Lung (tissue), 12 donors: ENCODE measurements around the gene DCLK2. TPM values are rescaled to one million over a fixed set of nuclear protein-coding genes. Genes with fewer than 3 reads are reported as not detected.

Source experiments
- ATAC-seq: fragments of 200-7000 bp; cut with Tn5 transposase; one replicate; pipeline ENCODE4 v1.9.1; 2020; ENCODE audit warnings: moderate number of reproducible peaks; ENCODE audit not compliant: insufficient read depth, low FRiP score
- DNase-seq, 3 donors: peaks; one replicate each; pipeline ENCODE4 v3.0.0-alpha.2; 2013 to 2017
- H3K27ac ChIP-seq, 2 donors: one replicate each; pipeline ENCODE4 v1.5.1; 2013; ENCODE audit warnings: mild to moderate bottlenecking in 2 of 2, moderate library complexity in 2 of 2, control low read depth in 1 of 2, inconsistent platforms in 1 of 2, low read depth in 1 of 2, low read length in 1 of 2
- H3K27me3 ChIP-seq, 3 donors: one replicate each; pipeline ENCODE4 v1.5.1; 2013; ENCODE audit warnings: low read length in 2 of 3; ENCODE audit not compliant: control insufficient read depth in 3 of 3, insufficient read depth in 3 of 3
- H3K36me3 ChIP-seq, 4 donors: one replicate each; pipeline ENCODE4 v1.5.1; 2013; ENCODE audit warnings: low read length in 4 of 4, mild to moderate bottlenecking in 1 of 4, moderate library complexity in 1 of 4; ENCODE audit not compliant: control insufficient read depth in 4 of 4, insufficient read depth in 4 of 4
- H3K4me1 ChIP-seq, 5 donors: one replicate each; pipeline ENCODE4 v1.5.1; 2013; ENCODE audit warnings: low read length in 5 of 5, mild to moderate bottlenecking in 2 of 5, moderate library complexity in 1 of 5; ENCODE audit not compliant: control insufficient read depth in 5 of 5, insufficient read depth in 5 of 5
- H3K4me3 ChIP-seq: one replicate; pipeline ENCODE4 v1.5.1; 2013; ENCODE audit warnings: mild to moderate bottlenecking, control low read depth, moderate library complexity
- H3K9ac ChIP-seq, 2 donors: one replicate each; pipeline ENCODE4 v1.5.1; 2013; ENCODE audit warnings: low read length in 2 of 2, control low read depth in 1 of 2; ENCODE audit not compliant: insufficient read depth in 1 of 2
- H3K9me3 ChIP-seq, 4 donors: one replicate each; pipeline ENCODE4 v1.5.1; 2013; ENCODE audit warnings: low read length in 3 of 4, mild to moderate bottlenecking in 1 of 4, moderate library complexity in 1 of 4; ENCODE audit not compliant: control insufficient read depth in 4 of 4, insufficient read depth in 3 of 4
- WGBS, 2 donors: extraction: QIAGEN DNeasy Blood & Tissue Kit; methylation state at CpG; one replicate each; pipeline ENCODE4 v1.1.7; 2013; 5-methylcytosine and 5-hydroxymethylcytosine counted together
- polyA plus RNA-seq, 2 donors: library from polyadenylated mRNA; stranded (reverse); fragments of 200-250 nt; gene quantifications; one replicate each; pipeline ENCODE4 v1.2.1, GENCODE V29; 2013
- total RNA-seq, 2 donors: library from RNA; depleted of rRNA in 1 of 2; stranded (reverse); fragments of >200 nt in 1 of 2; gene quantifications; one replicate each; pipeline ENCODE4 v1.2.1, GENCODE V29; 2014 to 2021
- TF ChIP-seq, protein P1 (sequence below): IDR thresholded peaks from 2 replicates; pipeline ENCODE4 v1.5.1; 2012; ENCODE audit warnings: mild to moderate bottlenecking; ENCODE audit errors: control extremely low read depth, extremely low read depth
- donor health status: control.
- donor health status: control.
- donor health status: Bipolar disorder and iron deficiency.
- donor health status: healthy.
- donor health status: DM: yes; HTN: yes; CAD: no.

Gene DCLK2
- total and polyA plus RNA-seq, 4 donors: 1.4 to 11.8 (median 2.7) TPM

DNA sequence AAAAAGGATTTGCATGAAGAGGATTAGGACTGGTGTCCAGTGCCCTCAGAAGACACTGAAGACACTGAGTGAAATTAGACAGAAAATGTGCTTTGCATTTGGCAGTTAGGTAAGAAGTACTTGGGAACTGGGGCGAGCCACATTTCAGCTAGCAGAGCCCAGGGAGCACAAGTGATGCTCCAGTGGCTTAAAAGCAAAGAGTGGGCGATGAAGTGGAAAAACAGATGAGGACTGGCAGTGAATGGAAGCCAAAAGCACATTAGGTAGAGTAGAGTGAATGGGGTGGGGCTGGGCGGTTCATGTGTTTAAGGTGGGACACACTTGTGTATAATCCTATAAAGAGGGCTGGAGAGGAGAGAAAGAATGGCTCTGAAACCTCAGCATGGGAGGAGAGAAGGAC lies 18.4 kb downstream of the DCLK2 start:
- WGBS, 2 donors: 88 to 96% methylated on average over 3 of the region's 3 CpGs
- ATAC-seq: no peak

DNA sequence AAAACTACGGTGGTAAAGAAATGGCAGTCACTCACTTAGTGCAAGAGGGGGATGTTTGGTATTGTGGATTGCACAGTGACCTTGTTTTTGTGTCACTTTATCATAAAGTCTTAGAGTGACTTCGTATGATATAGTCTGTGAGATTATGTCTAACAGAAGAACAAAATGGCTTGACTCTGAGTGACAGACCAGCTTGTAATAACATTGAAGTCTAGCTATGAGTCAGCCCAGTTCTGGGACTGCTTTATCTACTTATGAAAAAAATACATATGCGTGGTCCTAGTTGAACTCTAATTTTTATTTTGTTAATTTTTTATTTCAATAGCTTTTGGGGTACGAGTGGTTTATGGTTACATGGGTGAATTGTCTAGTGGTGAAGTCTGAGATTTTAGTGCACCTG lies 20.0 kb downstream of the DCLK2 start:
- Histone ChIP-seq H3K36me3 (no peaks in the 10 kb centered on the region), H3K9ac (no peak overlapping the region), H3K4me3 (no peak overlapping the region), H3K4me1 (peaks cover 0 to 14% (median 0%) of the 10 kb centered on the region in 5 donors), H3K27me3 (no peaks in the 10 kb centered on the region), H3K27ac (peak overlapping the region in 1 of 2 donors; percentile 9), H3K9me3 (no peaks in the 10 kb centered on the region)
- no peak for ATAC-seq
- TF ChIP-seq, protein P1, sequence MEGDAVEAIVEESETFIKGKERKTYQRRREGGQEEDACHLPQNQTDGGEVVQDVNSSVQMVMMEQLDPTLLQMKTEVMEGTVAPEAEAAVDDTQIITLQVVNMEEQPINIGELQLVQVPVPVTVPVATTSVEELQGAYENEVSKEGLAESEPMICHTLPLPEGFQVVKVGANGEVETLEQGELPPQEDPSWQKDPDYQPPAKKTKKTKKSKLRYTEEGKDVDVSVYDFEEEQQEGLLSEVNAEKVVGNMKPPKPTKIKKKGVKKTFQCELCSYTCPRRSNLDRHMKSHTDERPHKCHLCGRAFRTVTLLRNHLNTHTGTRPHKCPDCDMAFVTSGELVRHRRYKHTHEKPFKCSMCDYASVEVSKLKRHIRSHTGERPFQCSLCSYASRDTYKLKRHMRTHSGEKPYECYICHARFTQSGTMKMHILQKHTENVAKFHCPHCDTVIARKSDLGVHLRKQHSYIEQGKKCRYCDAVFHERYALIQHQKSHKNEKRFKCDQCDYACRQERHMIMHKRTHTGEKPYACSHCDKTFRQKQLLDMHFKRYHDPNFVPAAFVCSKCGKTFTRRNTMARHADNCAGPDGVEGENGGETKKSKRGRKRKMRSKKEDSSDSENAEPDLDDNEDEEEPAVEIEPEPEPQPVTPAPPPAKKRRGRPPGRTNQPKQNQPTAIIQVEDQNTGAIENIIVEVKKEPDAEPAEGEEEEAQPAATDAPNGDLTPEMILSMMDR: no peak
- 87 to 90% methylated on average over 4 of the region's 4 CpGs for WGBS, 2 donors
- DNase-seq: no peak

More for the DNA sequence above, 18.4 kb downstream of the DCLK2 start:
- no peaks in the 10 kb centered on the region for H3K9me3 ChIP-seq
- no peak overlapping the region for H3K4me3 ChIP-seq
- no peak overlapping the region for H3K9ac ChIP-seq
- peaks cover 0 to 14% (median 0%) of the 10 kb centered on the region in 5 donors for H3K4me1 ChIP-seq
- no peaks in the 10 kb centered on the region for H3K36me3 ChIP-seq
- DNase-seq: no peak
- TF ChIP-seq, protein P1: no peak
- no peak overlapping the region for H3K27ac ChIP-seq
- no peaks in the 10 kb centered on the region for H3K27me3 ChIP-seq

DNA sequence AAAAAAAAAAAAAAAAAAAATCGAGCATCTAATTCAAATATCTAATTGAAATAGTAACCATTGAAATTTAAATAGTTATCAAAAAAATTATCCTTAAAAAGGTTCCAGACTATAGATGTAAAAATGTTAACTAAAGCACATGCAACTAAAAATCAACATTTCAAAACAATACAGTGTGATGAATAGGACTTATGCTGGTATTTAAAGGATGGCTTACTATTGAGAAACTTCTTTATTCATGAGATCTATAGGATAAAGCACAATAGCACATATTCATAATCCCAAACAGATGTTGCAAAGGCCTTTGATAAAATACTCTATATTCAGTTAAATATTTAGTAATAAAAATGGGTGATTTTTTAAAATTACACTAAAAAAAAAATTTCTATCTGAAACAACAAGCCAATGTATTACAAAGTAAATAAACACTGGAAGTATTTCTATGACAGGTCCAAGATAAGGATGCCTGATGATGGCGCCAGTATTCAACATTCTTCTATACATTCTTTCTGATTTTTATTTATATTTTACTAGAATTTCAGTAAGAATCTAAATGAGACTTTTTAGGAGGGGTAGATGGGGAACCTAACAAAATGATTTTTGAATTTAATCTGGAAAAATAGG lies 26.3 kb downstream of the DCLK2 start:
- Histone ChIP-seq H3K9me3 (no peaks in the 10 kb centered on the region), H3K27me3 (no peaks in the 10 kb centered on the region), H3K9ac (no peak overlapping the region), H3K27ac (no peak overlapping the region), H3K36me3 (no peaks in the 10 kb centered on the region), H3K4me3 (no peak overlapping the region), H3K4me1 (no peaks in the 10 kb centered on the region)
- WGBS, 2 donors: 86 to 93% methylated on average over 2 of the region's 2 CpGs
- ATAC-seq (no peak), DNase-seq (no peak)
- TF ChIP-seq, protein P1: no peak

DNA sequence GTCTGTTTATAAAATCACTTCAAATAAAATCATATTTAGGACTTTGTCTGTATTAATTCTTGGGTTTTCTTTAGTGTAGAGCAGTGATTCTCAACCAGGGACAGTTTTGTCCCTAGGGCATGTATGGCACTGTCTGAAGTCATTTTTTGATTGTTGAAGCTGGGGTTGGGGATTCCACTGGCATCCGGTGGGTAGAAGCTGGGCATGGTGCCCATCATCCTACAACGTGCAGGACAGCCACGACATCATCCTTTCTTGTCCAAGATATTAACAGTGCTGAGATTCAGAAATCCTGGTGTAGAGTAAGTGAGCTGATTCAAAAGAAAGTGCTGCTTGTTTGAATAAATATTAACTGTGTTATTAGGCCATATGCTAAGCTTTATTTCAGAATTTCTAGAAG lies 28.6 kb downstream of the DCLK2 start:
- no peak overlapping the region for H3K4me3 ChIP-seq
- WGBS, 2 donors: 56 to 78% methylated on average over 3 of the region's 3 CpGs
- H3K36me3 ChIP-seq: no peaks in the 10 kb centered on the region
- DNase-seq (no peak), ATAC-seq (no peak)
- H3K9me3 ChIP-seq: peaks cover 0 to 3% (median 0%) of the 10 kb centered on the region in 4 donors
- H3K27ac ChIP-seq: no peak overlapping the region
- H3K27me3 ChIP-seq: no peaks in the 10 kb centered on the region
- H3K4me1 ChIP-seq: no peaks in the 10 kb centered on the region
- H3K9ac ChIP-seq: no peak overlapping the region
- TF ChIP-seq, protein P1: no peak
